22Rv1 (cell line): ENCODE results near the gene ARID1B.
"Not testable (repeated sequence)": the region's sequence is repeated elsewhere in the genome, so short reads cannot be mapped to it uniquely, and the experiment has no call there.

ENCODE experiments used
- H3K27ac ChIP-seq: fragments of 450-650 bp; 2 replicates; pipeline ENCODE4 v1.5.1; 2017
- CTCF ChIP-seq: fragments of 450-650 bp; IDR thresholded peaks from 2 replicates; pipeline ENCODE4 v1.5.1; 2017; ENCODE audit warnings: mild to moderate bottlenecking
- ZFX ChIP-seq: fragments of 450-650 bp; IDR thresholded peaks from 2 replicates; pipeline ENCODE4 v1.6.1; 2017; ENCODE audit warnings: antibody characterized with exemption, borderline replicate concordance

ARID1B gene

GRCh38 chr6:157143890-157144798, 367.0 kb downstream of the ARID1B start:
- no peak for TF ChIP-seq CTCF
- no peak for TF ChIP-seq ZFX
- H3K27ac ChIP-seq, result no peak overlapping the region

GRCh38 chr6:157144859-157145568, 367.8 kb downstream of the ARID1B start:
- no peak overlapping the region for H3K27ac ChIP-seq
- no peak for TF ChIP-seq ZFX
- no peak for TF ChIP-seq CTCF

- TF ChIP-seq ZFX (no peak), CTCF (no peak)
- H3K27ac ChIP-seq, result no peak overlapping the region
Observed at GRCh38 chr6:157145656-157146285, 368.6 kb downstream of the ARID1B start.

- not testable (repeated sequence) for H3K27ac ChIP-seq
Observed at GRCh38 chr6:157147054-157148026, 370.2 kb downstream of the ARID1B start.

- no peak for TF ChIP-seq ZFX
- no peak for TF ChIP-seq CTCF
- H3K27ac ChIP-seq, result no peak overlapping the region
Observed at GRCh38 chr6:157148391-157149323, 371.5 kb downstream of the ARID1B start.

GRCh38 chr6:157150076-157150475, 372.9 kb downstream of the ARID1B start:
- H3K27ac ChIP-seq, result no peak overlapping the region
- TF ChIP-seq CTCF, result no peak
- no peak for TF ChIP-seq ZFX
